Measurements from ENCODE around the gene RPUSD4. TPM values are rescaled to one million over a fixed set of nuclear protein-coding genes. Genes with fewer than 3 reads are reported as not detected.
A peak's percentile ranks its signal among the peaks of the same experiment; 100 is the strongest.

RPUSD4 gene
- total and polyA plus RNA-seq, 9 of the 15 experiments (the other 6 are each of a cell fraction or from before 2014, with no cell fraction given) = 27.4 to 56.2 (median 44.6) TPM

DNA sequence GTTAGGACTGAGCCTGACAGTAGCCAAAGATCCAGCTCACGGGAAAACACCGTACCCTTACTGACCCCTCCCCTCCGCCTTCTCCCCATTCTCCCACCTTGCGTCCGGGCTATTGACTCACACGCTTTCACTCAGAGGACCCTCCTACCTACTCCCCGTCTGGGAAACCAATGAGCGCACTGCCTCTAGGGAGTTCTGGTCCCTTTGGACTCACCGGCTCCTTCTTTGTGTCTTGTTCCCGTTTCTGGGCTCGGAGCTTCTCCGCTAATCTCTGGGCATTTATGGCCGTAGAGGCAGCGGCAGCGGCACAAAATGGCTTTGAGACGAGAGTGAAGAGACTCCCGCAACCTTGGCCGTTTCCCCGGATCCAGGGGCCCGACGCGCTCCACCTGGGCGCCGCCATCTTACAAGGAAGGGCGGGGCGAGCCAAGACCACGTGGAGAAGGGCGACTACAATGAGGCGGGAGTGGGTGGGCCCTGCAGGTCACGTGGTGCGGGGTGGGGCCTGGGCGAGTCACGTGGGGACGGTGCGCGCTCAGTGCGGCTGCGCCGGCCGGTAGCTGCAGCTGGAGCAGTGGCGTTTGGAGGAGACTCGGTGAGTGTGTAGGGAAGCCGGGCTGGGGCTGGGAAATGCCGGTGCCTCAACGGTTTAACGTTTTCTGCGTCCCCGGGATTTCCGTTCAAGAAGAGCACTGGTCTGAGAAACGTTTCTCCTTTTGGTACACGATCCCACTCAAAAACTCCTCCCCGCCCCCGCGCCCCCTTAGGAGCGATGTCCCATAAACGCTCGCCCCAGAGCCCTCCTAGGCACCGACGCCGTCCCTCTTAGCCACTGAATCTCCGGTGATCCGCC lies at the start of gene RPUSD4, which contains the start of gene FAM118B (continued):
- TF ChIP-seq ZNF280A (IDR thresholded peaks at IDR 0.05; ENCODE audit: low read depth, partially characterized antibody) = no peak
- TF ChIP-seq MEIS2 (IDR thresholded peaks at IDR 0.05; ENCODE audit: partially characterized antibody) = peak; percentile 71
- no peak for TF ChIP-seq ZNF766 (CRISPR knock-in tag; conservative IDR thresholded peaks at IDR 0.05)
- TF ChIP-seq ETV5 (CRISPR knock-in tag; IDR thresholded peaks at IDR 0.05; ENCODE audit: low read depth) = no peak; the same call in 1 of the 2 replicates
- no peak for TF ChIP-seq ZNF407 (IDR thresholded peaks at IDR 0.05; ENCODE audit: low read depth)
- no peak for TF ChIP-seq PPARD (CRISPR knock-in tag; IDR thresholded peaks at IDR 0.05)
- TF ChIP-seq KAT7 (CRISPR knock-in tag; IDR thresholded peaks at IDR 0.05; ENCODE audit: borderline replicate concordance) = no peak; the same call in 1 of the 2 replicates
- no peak for TF ChIP-seq NONO (IDR thresholded peaks at IDR 0.05; ENCODE audit: low read depth in 2 of 2, low read length in 1 of 2)

Measured in K562 (cell line).